Activated CD8-positive, alpha-beta memory T cell treated with anti-CD3 and anti-CD28 coated beads, Interleukin-2, amount 10 ng/mL, durations not matched to agents 7 days and 5 days (primary cell): ENCODE results near the gene THBD. TPM values are rescaled to one million over a fixed set of nuclear protein-coding genes. Genes with fewer than 3 reads are reported as not detected.

Experiments
- ATAC-seq: fragments of 150-1000 bp; cut with Tn5 transposase; one replicate; pipeline ENCODE4 v1.10.0; 2021; ENCODE audit warnings: moderate library complexity
- CTCF ChIA-PET: fragments of 350-600 bp; sonication (Branson Sonifier 250); formaldehyde crosslinking; loops from one replicate; lab custom pipeline; 2021; ENCODE audit warnings: antibody characterized with exemption; lab: Charles Lee
- DNase-seq: peaks from one replicate; pipeline ENCODE4 v3.0.0-alpha.2; 2020
- H3K27ac Mint-ChIP-seq: one replicate; pipeline ENCODE4 v1.8.0; 2021; ENCODE audit warnings: mild to moderate bottlenecking, mixed read lengths
- H3K27me3 Mint-ChIP-seq: one replicate; pipeline ENCODE4 v1.8.0; 2021; ENCODE audit warnings: mixed read lengths
- H3K36me3 Mint-ChIP-seq: one replicate; pipeline ENCODE4 v1.8.0; 2021; ENCODE audit warnings: mild to moderate bottlenecking, mixed read lengths
- H3K4me1 Mint-ChIP-seq: one replicate; pipeline ENCODE4 v1.8.0; 2021; ENCODE audit warnings: mixed read lengths
- H3K4me3 Mint-ChIP-seq: one replicate; pipeline ENCODE4 v1.8.0; 2021; ENCODE audit warnings: mild to moderate bottlenecking, moderate library complexity, mixed read lengths
- H3K9me3 Mint-ChIP-seq: one replicate; pipeline ENCODE4 v1.8.0; 2022; ENCODE audit warnings: low read depth, mixed read lengths
- total RNA-seq, 2 experiments: library from RNA; stranded (reverse); gene quantifications; one replicate each; pipeline ENCODE4 v1.2.3, GENCODE V29; 2021

The THBD gene
- total RNA-seq, 2 experiments from 2014 or later, result not detected

DNA sequence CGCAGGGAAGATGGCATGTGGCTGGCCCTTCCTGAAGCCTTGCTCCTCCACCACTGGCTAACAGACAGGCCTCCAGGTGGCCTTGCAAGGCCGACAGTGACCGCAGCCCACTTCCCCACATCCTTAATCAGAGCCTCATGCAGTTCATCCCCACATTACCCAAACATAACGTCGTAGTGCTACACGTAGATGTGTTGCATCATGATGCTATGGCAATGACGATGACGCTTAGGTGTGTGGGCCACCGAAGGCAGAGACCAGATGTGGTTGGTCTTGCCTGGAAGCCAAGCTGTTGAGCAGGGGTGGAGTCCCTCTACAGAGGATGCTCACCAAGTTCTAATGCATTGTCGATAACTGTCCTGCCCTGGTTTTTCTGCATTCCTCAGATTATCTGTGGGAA, 31.0 kb upstream of the THBD start:
- H3K36me3 Mint-ChIP-seq, result no peaks in the 10 kb centered on the region
- no peak for ATAC-seq
- peaks cover 8% of the 10 kb centered on the region for H3K27me3 Mint-ChIP-seq
- no peak overlapping the region for H3K4me3 Mint-ChIP-seq
- CTCF ChIA-PET, result no interaction called here
- H3K9me3 Mint-ChIP-seq, result no peaks in the 10 kb centered on the region
- H3K27ac Mint-ChIP-seq, result no peak overlapping the region
- DNase-seq, result no peak
- peaks cover 4% of the 10 kb centered on the region for H3K4me1 Mint-ChIP-seq

DNA sequence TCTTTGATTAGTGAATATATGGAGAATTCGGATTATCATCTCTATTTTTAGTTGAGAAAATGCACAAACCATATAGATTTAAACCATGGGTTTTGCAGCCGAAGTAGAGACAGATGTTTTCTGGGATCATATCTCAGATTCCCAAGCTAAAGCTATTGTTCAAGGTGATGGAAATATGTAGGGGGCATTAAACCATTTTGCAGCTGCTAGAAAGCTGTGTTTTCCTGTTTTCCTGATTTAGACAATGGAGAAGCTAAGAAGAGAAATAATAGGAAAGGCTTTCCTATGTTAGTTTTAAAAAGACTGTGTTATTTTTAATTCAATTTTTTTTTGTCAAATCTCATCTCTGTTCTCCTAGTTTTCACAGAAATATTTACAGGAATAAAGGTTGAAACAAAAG, 30.5 kb upstream of the THBD start:
- DNase-seq (no peak), ATAC-seq (no peak)
- Mint-ChIP-seq H3K4me1 (peaks cover 4% of the 10 kb centered on the region), H3K27ac (no peak overlapping the region), H3K4me3 (no peak overlapping the region), H3K9me3 (no peaks in the 10 kb centered on the region), H3K36me3 (no peaks in the 10 kb centered on the region), H3K27me3 (peaks cover 8% of the 10 kb centered on the region)
- CTCF ChIA-PET, result no interaction called here

DNA sequence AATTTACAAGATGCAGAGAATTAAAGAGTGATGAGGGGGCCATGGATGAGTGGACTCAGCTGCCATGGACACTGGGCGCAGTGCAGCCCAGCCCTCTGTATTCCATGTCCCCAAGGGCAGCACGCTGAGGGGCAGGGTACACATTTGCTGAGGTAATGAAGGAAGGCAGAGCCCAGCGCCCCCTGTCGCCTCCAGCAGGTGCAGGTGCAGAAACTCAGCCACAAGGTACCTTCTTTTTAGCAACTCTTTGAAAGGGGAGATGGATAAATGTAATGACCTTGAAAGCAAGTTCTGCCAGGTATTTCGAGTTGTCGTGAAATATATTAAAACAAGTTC, 29.5 kb upstream of the THBD start:
- Mint-ChIP-seq H3K27me3 (peaks cover 8% of the 10 kb centered on the region), H3K4me1 (peaks cover 4% of the 10 kb centered on the region), H3K36me3 (no peaks in the 10 kb centered on the region), H3K27ac (no peak overlapping the region), H3K4me3 (no peak overlapping the region), H3K9me3 (no peaks in the 10 kb centered on the region)
- DNase-seq (no peak), ATAC-seq (no peak)
- CTCF ChIA-PET, result no interaction called here

DNA sequence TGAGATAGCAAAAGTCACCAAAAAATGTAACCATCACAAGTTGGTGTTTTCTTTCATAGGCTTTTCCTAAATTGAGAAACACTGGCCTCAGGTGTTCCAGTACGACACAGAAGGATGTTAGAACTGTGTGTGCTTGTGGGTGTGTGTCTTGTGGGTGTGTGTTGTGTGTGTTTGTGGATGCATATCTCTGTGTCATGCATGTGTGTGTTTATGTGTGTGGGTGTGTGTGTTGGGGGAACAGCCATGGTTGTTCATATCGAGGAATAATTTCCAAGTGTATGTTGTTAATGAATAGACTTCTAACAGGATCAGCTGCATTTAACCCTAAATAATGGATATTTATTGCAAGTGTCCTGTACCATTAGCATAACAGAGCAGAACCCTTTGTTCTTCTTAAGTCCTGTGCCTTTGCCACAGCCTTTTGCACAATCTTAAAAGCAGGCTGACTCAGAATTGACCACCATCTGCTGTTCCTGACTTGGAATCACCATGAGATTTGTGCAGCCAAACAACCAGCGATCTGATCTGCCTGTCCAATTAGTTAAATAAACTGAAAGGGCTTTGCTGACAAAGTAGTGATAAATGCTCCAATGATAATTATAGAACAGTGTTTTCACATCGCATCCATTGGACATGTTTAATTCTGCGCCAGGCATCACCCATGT, 29.0 kb upstream of the THBD start:
- ATAC-seq, result no peak

DNA sequence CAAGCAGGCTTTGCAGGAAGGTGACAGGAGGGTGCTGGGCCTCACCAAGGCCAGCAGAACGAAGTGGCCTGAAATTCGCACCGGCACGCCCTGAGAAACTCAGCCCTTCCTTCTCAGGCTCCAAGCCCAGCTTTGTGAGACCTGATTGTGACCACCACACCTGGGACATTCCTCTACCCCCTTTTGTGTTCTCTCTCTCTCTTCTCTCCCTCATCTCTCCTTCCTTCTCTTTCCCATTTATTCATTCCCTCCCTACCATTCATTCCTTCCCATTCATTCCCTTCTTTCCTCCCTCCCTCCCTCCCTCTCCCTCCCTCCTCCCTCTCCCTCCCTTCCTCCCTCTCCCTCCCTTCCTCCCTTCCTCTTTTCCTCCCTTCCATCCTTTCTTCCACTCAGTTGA, 27.8 kb upstream of the THBD start:
- Mint-ChIP-seq H3K27ac (no peak overlapping the region), H3K4me3 (no peak overlapping the region), H3K9me3 (no peaks in the 10 kb centered on the region), H3K4me1 (peaks cover under 1% of the 10 kb centered on the region), H3K27me3 (peaks cover 8% of the 10 kb centered on the region), H3K36me3 (no peaks in the 10 kb centered on the region)
- DNase-seq, result no peak
- CTCF ChIA-PET, result no interaction called here
- ATAC-seq, result no peak

More for the DNA sequence above, 29.0 kb upstream of the THBD start:
- no peaks in the 10 kb centered on the region for H3K9me3 Mint-ChIP-seq
- no peak overlapping the region for H3K27ac Mint-ChIP-seq
- H3K4me3 Mint-ChIP-seq, result no peak overlapping the region
- no peak for DNase-seq
- peaks cover 8% of the 10 kb centered on the region for H3K27me3 Mint-ChIP-seq
- CTCF ChIA-PET, result no interaction called here
- H3K36me3 Mint-ChIP-seq, result no peaks in the 10 kb centered on the region
- peaks cover 4% of the 10 kb centered on the region for H3K4me1 Mint-ChIP-seq

DNA sequence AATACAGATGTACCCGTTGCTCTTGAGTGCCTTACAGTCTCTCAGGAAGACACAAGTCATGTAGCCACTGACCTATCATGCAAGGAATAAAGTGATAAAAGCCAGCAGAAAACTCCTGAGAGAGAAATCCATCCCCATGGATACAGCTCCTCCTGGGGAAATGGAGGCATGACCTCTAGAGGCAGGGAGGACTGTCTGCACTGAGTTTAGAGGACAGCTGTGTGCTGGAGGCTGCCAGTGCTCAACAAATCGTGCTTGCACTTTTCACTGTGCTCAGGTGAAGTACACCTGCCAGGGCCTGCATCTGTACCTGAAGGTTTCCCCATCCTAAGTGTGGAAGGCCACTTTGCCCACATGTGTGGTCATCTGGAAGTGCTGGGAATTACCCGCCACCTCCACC, 24.6 kb upstream of the THBD start:
- peaks cover 3% of the 10 kb centered on the region for H3K27me3 Mint-ChIP-seq
- no peaks in the 10 kb centered on the region for H3K9me3 Mint-ChIP-seq
- ATAC-seq (no peak), DNase-seq (no peak)
- H3K36me3 Mint-ChIP-seq, result no peaks in the 10 kb centered on the region
- no peaks in the 10 kb centered on the region for H3K4me1 Mint-ChIP-seq
- no peak overlapping the region for H3K4me3 Mint-ChIP-seq
- no peak overlapping the region for H3K27ac Mint-ChIP-seq
- CTCF ChIA-PET, result no interaction called here

DNA sequence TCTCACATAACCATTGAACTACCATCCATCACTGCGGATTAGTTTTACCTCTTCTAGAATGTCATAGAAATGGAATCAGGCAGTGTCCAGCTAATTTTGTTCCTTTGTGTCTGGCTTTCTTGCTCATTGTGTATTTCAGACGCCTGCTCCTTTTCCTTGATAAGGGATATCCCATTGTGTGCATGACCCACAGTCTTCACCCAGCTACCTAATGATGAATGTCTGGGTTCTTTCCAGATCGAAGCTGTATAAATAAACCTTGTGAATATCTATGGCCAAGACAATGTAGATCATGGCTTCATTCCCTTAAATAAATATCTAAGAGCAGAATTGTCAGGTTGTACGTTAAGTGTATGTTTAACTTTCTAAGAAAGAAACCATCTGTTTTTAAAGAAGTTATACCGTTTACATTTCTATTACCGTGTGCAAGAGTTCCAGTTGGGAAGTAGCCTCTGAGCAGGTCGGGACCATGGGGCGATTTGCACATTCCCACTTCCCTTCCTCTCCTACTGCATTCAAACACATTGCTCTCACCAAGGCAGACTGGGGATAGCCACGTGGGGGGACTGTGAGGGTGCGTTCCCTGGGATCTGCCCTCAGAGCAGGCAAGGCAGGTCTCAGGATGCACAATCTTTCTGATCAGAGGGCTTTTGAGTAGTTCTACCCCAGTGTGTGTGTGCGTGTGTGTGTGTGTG, 23.6 kb upstream of the THBD start:
- Mint-ChIP-seq H3K9me3 (no peaks in the 10 kb centered on the region), H3K27me3 (peaks cover 3% of the 10 kb centered on the region), H3K27ac (no peak overlapping the region), H3K36me3 (no peaks in the 10 kb centered on the region), H3K4me3 (no peak overlapping the region), H3K4me1 (no peaks in the 10 kb centered on the region)
- ATAC-seq (no peak), DNase-seq (no peak)
- CTCF ChIA-PET, result no interaction called here

DNA sequence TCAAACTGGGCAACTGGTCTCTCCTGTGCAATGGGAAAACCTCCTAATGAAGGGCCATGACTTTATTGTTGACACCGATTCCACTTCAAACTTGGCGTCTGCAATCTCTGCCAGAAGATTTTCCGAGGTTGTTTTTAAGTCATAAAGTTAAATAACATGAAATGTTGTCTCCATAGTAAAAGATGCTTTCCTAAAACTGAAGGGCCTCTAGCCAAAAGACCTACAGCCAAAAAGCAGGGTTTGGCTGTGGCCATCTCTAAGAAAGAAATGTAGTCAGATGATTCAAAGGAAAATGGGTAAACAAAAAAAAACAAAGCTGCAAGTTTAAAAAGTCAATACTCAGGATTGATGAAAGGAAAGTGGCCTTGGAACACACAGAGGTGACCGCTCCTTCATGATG, 22.5 kb upstream of the THBD start:
- Mint-ChIP-seq H3K36me3 (no peaks in the 10 kb centered on the region), H3K27me3 (peaks cover 4% of the 10 kb centered on the region), H3K4me3 (no peak overlapping the region), H3K9me3 (no peaks in the 10 kb centered on the region), H3K4me1 (no peaks in the 10 kb centered on the region), H3K27ac (no peak overlapping the region)
- DNase-seq, result no peak
- CTCF ChIA-PET, result no interaction called here
- no peak for ATAC-seq

DNA sequence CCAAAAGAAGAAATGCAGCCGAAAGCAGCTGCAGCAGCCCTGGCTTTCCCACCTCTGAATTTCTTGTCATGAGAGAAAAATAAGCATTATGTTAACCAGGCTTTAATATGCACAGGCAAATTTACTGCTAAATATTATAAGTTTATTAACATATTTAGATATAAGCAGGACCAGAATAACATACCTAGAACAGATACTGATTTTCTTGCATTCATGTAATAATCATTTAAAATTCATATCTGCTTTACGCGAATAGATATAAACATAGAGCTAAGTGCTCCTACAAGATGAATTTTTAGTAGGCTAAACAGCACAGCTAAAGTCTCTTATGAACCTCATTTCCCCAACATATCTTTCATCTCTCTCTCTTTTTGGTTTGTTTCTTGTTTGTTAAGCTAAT, 21.9 kb upstream of the THBD start:
- H3K27ac Mint-ChIP-seq, result no peak overlapping the region
- H3K9me3 Mint-ChIP-seq, result no peaks in the 10 kb centered on the region
- H3K27me3 Mint-ChIP-seq, result peaks cover 6% of the 10 kb centered on the region
- no peak for DNase-seq
- H3K36me3 Mint-ChIP-seq, result no peaks in the 10 kb centered on the region
- H3K4me1 Mint-ChIP-seq, result no peaks in the 10 kb centered on the region
- no peak overlapping the region for H3K4me3 Mint-ChIP-seq
- ATAC-seq, result no peak
- CTCF ChIA-PET, result no interaction called here

DNA sequence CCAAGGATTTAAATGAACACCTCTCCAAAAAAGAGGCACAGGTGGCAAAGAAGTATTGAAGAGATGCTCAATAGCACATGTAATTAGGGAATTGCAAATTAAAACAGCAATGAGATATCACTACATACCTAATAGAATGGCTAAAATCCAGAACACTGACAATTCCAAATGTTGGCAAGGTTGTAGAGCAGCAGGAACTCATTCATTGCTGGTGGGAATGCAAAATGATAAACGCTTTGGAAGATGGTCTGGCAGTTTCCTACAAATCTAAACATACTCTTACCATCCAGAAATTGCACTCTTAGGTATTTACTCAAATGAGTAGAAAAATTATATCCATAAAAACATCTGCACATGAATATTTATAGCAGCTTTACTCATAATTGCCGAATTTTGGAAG, 19.6 kb upstream of the THBD start:
- Mint-ChIP-seq H3K4me1 (no peaks in the 10 kb centered on the region), H3K27me3 (peaks cover 6% of the 10 kb centered on the region), H3K9me3 (no peaks in the 10 kb centered on the region), H3K36me3 (no peaks in the 10 kb centered on the region), H3K4me3 (no peak overlapping the region), H3K27ac (no peak overlapping the region)
- no peak for DNase-seq
- ATAC-seq, result no peak
- CTCF ChIA-PET, result no interaction called here

DNA sequence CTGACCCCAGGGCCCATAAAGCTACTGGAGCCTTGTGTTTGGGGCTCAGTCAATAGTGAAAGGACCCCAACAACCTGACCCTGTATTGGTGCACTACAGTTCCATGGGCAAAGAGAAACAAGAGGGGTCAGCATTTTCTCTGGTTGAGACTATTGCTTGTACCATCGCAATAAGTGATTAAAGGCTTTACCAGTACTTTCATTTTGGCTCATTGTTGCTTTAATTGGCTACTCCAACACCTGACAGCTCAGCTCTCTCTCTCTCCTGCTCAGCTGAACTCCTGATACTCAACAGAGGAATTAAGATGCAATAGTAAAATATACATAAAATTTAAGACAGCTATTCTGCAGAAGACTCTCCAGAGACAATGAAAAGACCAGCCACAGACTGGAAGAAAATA, 18.8 kb upstream of the THBD start:
- Mint-ChIP-seq H3K27me3 (peaks cover 6% of the 10 kb centered on the region), H3K9me3 (no peaks in the 10 kb centered on the region), H3K4me1 (no peaks in the 10 kb centered on the region), H3K27ac (no peak overlapping the region), H3K4me3 (no peak overlapping the region), H3K36me3 (no peaks in the 10 kb centered on the region)
- ATAC-seq (no peak), DNase-seq (no peak)
- CTCF ChIA-PET, result no interaction called here

DNA sequence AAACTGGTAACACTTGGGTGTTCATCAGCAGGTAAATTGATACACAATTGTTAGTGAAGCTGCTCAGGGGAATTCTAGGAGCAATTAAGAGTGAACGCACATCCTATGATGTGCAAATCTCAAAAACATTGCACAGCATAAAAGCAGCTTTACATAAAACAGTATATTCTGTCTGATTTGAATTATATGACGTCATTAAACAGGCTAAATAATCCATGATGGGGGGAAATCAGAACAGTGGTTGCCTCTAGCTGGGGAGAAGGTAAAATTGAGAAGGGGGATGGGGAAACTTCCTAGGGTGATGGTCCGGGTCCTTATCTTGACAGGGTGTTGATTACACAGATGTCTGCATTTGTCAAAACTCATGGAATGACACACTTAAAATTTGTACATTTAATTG, 17.3 kb upstream of the THBD start:
- no peak for DNase-seq
- no peaks in the 10 kb centered on the region for H3K4me1 Mint-ChIP-seq
- no peak overlapping the region for H3K27ac Mint-ChIP-seq
- peaks cover 6% of the 10 kb centered on the region for H3K27me3 Mint-ChIP-seq
- no peak for ATAC-seq
- no peaks in the 10 kb centered on the region for H3K36me3 Mint-ChIP-seq
- CTCF ChIA-PET, result interaction anchor here (0.6 to 1.2 kb wide), 2 partner anchors 46 to 168 kb away, joined by 3 to 4 read pairs; no protein-coding TSS in a partner anchor
- no peaks in the 10 kb centered on the region for H3K9me3 Mint-ChIP-seq
- no peak overlapping the region for H3K4me3 Mint-ChIP-seq

DNA sequence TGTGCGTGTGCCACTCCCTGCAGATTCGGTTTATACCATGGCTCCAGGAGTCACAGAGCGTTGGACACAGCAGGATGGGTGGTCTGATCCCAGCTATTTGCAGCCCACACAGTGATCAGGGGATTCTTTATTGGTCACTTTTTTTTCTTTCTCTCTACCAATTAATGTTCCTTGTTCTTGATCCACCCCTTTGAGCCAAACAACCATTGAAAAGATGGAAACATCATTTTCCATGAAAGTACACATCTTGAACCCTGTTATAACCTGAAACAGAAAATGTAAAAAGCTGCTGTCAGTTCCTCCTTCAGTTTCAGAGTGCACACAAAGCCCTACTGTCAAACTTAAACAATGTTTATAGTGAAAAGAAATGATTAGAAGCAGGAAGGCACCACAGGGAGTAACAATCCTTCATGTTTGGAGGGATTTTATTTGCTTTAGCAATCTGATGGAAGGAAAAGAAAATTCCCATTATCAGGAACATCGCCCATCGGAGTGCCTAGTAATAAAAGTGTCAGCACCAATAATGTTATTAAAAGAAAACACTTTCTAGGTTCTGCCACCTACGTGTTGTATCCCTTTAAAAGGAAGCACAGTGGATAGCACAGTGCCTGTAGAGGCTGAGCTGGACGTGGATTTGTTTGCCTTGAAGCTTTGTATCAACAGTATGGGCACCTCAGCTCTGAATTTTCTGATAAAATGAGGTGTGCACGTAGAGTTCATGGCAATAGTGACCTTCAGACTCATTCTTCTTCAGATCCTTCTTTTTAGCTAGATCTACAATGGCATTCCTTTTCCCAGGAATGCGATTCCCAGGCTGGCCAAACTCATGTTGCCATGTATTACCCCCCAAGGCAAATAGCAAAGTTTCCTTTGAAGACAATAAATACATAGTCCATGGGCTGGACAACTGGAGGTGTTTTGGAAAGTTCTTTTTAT, 16.1 kb upstream of the THBD start:
- peaks cover 10% of the 10 kb centered on the region for H3K27me3 Mint-ChIP-seq
- H3K9me3 Mint-ChIP-seq, result no peaks in the 10 kb centered on the region
- DNase-seq (no peak), ATAC-seq (no peak)
- CTCF ChIA-PET, result interaction anchor here (1.3 kb wide), 1 partner anchor 15 kb away, joined by 3 read pairs; no protein-coding TSS in a partner anchor
- H3K4me3 Mint-ChIP-seq, result no peak overlapping the region
- H3K4me1 Mint-ChIP-seq, result no peaks in the 10 kb centered on the region
- no peaks in the 10 kb centered on the region for H3K36me3 Mint-ChIP-seq
- H3K27ac Mint-ChIP-seq, result no peak overlapping the region
